Retinal pigment epithelial cell (primary cell): Measurements from ENCODE around the gene RTL3.

Source experiments
- DNase-seq: peaks from one replicate; pipeline ENCODE4 v3.0.0-alpha.2; 2010; ENCODE audit warnings: low read depth
- H3K4me3 ChIP-seq: 2 replicates; pipeline ENCODE4 v1.5.1; 2011; ENCODE audit warnings: mild to moderate bottlenecking, low read length, control low read depth, moderate library complexity
- CTCF ChIP-seq: conservative IDR thresholded peaks from 2 replicates; pipeline ENCODE4 v1.5.1; 2011; ENCODE audit warnings: low read depth, low read length, control low read depth, inconsistent platforms

RTL3 gene

GRCh38 chrX:78673246-78673645 lies 14.1 kb upstream of the RTL3 start:
- H3K4me3 ChIP-seq = no peak overlapping the region
- no peak for DNase-seq
- TF ChIP-seq CTCF = no peak

DNA sequence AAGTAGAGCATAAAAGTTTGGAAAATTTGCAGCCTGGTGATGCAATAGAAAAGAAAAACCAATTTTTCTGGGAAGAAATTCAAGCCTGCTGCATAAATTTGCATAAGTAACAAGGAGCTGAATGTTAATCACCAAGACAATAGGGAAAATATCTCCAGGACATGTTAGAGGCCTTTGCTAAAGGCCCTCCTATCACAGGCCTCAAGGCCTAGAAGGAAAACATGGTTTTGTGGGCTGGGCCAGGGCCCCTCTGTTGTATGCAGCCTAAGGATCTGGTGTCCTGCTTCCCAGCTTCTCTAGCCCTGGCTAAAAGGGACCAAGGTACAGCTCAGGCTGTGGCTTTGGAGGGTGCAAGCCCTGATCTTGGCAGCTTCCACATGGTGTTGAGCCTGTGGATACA lies 6.2 kb upstream of the RTL3 start:
- TF ChIP-seq CTCF = no peak
- DNase-seq = no peak
- no peak overlapping the region for H3K4me3 ChIP-seq

GRCh38 chrX:78661836-78662235 lies 2.7 kb upstream of the RTL3 start:
- H3K4me3 ChIP-seq = no peak overlapping the region
- no peak for DNase-seq
- no peak for TF ChIP-seq CTCF

- no peak overlapping the region for H3K4me3 ChIP-seq
- no peak for TF ChIP-seq CTCF
- no peak for DNase-seq
Observed at GRCh38 chrX:78659955-78660354, 827 bp upstream of the RTL3 start.

DNA sequence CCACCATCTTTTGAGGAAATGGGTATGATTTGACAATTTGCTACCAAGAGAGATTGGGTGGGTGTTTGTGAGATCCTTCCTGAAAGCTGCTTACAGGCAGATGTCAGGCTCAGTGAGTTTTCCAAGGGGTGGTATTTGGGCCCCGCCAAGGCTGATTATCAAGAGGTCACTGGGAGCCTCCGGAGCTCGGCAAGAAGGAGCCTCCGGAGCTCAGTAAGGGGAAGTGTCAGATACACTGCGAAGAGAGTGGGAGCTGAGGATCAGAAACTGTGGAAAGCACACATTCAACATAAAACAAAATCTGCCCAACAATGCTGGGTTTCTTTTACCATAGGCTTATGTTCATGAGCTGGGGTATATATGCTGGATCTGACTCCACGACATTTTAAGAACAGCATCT lies 714 bp downstream of the RTL3 start:
- no peak overlapping the region for H3K4me3 ChIP-seq
- DNase-seq = no peak
- no peak for TF ChIP-seq CTCF

GRCh38 chrX:78655642-78656041 lies 3.5 kb downstream of the RTL3 start:
- TF ChIP-seq CTCF = no peak
- no peak overlapping the region for H3K4me3 ChIP-seq
- no peak for DNase-seq

DNA sequence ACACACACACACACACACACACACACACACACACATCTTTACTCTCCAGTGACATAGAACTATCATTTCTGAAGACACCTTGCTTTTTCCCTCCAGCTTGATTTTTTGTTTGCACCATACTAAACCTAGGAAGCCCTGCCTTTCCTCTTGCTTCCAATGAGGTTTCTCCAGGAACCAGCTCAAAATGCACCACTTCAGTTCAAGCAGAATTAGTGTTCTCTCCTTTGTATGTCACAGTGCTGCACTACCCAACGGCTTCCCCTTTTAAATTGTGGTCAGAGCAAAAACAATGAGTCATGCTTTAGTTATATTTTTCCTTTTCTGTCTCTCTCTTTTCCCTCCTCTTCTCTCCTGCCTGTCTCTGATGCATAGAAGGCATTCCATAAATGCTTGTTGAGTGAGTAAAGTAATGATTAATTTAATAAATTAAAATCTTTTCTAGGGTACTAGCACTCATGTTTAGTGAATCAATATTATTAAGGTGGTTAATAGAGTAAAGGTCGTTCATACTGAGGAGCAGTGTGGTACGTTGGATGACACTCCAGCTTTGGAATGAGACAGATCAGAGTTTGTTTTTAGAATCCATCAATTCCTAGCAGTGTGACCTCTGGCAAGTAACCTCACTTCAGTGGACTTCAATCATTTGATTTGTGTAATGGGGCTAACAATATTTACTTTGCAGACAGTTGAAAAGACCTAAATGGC lies 5.9 kb downstream of the RTL3 start:
- no peak overlapping the region for H3K4me3 ChIP-seq
- peak; percentile 50 for DNase-seq
- no peak for TF ChIP-seq CTCF
